HG02763 (cell line): ENCODE results near the gene TMPRSS13.
"Not testable (repeated sequence)": the region's sequence is repeated elsewhere in the genome, so short reads cannot be mapped to it uniquely, and the experiment has no call there.

Experiments used
- ATAC-seq: cut with Tn5 transposase; IDR thresholded peaks from one replicate; pipeline ENCODE4 v1.9.1; 2021; ENCODE audit warnings: mild to moderate bottlenecking, moderate library complexity; ENCODE audit not compliant: unreplicated experiment

TMPRSS13 gene

DNA sequence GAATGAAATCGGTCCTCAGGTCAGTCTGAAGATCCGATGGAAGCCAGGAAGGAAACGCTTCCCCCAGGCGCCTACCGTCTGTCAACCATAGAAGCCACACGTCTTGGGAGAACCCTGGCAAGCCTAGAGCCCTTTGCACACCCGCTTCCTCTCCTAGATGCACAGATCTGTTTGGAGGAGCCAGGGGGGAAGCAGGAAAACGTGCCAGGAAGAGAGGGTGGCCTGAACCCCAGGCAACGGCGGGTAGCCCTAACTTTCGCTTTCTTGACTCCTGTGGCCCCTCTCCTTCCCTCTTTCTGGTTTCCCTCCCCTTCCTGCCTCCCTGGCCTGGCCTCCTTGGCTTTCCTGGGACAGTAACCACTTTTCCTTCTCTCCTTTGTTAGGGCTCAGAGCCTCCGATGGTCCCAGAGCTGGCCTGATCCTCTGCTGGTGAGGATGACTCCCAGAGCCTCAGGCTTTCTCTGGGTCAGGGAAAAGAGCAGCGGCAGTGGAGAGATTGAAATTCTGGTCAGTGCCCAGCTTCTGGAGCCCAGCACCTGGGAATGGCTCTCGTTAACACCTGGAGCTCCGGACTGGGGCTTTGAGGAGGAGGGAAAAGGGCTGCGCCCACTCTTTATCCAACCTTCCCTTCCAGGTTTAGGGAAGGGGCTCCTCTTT, 54.8 kb downstream of the TMPRSS13 start:
- no peak for ATAC-seq

DNA sequence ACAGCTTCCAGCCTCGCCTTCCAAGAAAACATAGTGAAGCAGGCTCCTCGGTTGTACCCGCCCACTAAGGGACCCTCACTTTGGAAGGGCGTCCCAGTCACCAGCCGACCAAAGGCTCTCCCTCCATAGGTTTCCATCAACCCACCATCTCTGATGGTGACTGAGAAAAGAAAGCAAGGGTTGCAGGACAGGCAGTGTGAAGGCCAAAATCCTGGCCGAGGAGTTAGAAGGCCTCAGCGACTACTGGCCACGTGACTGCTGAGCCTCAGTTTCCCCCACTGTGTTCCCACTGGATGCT, 55.4 kb downstream of the TMPRSS13 start:
- no peak for ATAC-seq

- no peak for ATAC-seq
Observed at GRCh38 chr11:117872975-117873827, 56.0 kb downstream of the TMPRSS13 start.

GRCh38 chr11:117872420-117872961, 56.7 kb downstream of the TMPRSS13 start:
- no peak for ATAC-seq

GRCh38 chr11:117871784-117872183, 57.4 kb downstream of the TMPRSS13 start:
- ATAC-seq: no peak

GRCh38 chr11:117871160-117871559, 58.0 kb downstream of the TMPRSS13 start:
- ATAC-seq: no peak

DNA sequence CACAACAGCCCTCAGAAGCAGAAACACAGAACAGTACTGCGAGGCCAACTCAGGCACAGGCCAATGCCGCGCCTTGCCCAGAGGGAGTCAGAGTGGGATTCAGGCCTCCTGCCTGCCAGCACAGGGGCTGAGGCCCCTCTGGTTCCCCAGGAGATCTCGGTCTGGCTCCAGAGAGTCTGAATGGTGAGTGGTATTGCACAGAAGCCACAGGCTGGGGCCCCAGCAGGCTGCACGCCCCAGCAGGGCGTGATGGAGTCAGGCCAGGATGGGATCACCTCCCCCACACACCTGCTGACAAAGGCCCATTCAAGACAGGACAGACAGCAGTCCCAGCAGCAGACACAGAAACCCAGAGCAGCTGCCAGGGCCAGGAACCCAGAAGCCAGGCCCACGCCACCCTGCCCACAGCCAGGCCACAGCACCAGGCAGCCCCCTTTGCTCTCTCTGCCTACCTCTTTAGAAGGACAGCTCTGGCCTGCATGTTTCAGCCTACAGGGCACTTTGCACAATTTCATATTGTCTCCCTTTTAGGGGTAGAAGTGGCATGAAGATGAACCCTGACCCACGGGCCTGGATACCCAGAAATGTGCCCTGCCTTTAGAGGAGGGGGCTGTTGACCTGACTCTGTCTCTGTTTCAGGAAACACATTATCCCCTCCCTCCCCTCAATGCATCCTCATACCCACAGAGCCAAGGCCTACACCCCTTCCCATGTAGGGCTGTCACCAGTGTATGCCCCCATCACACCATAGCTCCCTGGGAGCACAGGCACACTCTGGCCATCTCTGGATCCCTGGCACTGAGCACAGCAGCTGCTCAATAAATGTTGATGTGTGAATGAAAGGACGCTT, 58.9 kb downstream of the TMPRSS13 start:
- ATAC-seq: no peak

GRCh38 chr11:117869604-117870003, 59.6 kb downstream of the TMPRSS13 start:
- no peak for ATAC-seq

DNA sequence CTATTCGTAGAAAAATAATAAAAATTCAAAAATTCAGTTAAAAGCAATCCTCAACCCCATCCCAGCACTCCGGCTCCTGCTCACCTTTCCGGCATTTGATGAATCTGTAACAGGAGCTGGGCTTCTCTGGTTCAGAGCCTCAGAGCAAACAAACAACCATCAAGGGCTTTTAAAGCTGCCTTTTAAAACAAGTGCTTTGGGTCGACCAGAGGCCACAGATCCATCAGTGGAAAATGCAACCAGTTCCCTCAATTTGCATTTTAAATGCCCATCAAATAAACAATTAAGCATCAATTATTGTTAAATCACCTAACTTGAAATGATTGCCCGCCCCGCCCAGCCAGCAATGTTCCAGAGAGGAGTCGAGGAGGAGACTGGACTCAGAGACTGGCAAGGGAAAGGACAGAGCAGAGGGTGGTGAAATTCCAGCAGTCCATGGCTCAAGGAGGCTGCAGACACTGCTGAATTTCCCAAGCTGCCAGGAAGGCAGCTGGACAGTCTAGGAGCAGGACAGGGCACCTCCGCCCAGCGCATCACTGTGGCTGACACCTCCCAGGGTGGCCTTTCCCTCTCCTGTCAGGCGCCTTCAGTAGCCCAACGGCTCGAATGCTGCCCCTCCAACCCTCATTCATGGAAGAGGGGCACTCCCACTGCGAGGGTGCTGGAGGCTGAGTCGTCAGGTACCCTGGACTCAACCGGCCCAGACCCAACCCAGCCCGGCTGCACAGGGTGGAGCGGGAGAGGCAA, 60.2 kb downstream of the TMPRSS13 start:
- no peak for ATAC-seq

- no peak for ATAC-seq
Observed at GRCh38 chr11:117868088-117868487, 61.1 kb downstream of the TMPRSS13 start.

GRCh38 chr11:117866526-117866925, 62.7 kb downstream of the TMPRSS13 start:
- ATAC-seq: no peak

DNA sequence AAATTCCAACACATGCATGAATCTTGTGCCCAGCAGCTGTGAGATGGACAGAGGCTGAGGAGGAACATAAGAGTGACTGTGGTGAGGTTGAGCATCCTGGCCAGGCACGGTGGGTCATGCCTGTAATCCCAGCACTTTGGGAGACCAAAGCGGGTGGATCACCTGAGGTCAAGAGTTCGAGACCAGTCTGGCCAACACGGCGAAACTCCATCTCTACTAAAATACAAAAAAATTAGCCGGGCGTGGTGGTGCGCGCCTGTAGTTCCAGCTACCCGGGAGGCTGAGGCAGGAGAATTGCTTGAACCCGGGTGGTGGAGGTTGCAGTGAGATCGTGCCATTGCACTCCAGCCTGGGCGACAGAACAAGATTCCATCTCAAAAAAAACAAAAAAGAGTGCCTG, 63.7 kb downstream of the TMPRSS13 start:
- ATAC-seq: not testable (repeated sequence)

DNA sequence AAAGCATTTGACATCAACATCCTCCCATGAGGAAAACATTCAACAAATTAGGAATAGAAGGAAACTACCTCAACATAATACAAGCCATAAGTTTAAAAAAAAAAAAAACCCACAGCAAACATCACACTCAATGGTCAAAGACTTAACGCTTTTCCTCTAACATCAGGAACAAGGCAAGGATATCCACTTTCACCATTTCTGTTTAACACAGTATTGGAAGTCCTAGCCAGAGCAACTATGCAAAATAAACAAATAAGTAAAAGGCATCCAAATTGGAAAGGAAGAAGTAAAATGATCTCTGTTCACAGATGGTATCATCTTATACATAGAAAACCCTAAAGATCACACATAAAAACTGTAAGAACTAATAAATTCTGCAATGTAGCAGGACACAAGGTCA, 65.8 kb downstream of the TMPRSS13 start:
- no peak for ATAC-seq

DNA sequence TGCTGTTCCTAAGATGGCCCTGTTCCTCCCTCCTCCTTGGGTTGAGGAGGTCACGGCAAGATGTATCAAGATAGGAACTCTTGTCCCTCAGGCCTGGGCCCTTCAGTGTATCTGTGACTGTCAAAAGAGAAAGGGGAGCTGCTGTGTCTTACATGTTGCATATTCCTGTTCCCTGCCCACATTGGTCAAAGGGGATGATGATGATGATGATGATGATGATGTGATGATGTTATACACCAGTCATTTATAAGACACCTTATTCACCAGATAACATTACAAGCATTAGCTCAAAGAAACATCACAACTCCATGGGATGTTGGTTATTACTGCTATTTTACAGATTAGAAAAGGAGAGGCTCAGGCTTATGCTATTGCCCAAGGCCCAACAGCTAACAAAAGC, 66.4 kb downstream of the TMPRSS13 start:
- no peak for ATAC-seq

DNA sequence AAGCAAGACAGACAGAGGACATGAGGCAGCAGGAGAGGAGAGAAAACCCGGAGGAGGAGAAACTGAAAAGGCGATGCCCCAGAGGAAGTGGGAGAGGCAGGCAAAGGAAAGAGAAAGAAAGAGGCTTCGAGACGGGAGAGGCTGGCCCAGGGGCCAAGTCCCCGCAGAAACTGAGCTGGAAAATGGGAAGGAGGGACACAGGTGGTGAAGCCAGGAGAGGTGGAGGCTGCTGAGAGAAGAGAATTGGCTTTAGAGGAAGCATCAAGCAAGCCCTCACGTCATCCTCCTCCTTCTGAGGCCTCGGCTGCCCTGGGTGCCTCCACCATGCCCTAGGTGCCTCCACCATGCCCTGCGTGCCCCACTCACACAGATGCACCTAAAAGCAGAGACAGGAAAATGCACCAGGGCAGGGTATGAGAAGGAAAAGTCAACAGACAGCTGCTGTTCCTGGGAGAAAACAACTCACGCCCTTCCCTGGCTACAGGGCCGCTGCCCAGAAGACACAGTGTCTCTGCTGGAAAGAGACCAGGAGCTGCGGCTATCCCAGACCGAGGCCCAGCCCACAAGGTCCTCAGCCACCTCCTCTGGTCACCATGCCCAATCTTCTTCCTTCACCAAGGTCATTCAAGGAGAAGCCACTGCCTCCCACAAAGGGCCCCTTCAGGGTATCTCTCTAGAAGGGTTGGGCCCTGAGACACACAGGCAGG, 67.0 kb downstream of the TMPRSS13 start:
- no peak for ATAC-seq

DNA sequence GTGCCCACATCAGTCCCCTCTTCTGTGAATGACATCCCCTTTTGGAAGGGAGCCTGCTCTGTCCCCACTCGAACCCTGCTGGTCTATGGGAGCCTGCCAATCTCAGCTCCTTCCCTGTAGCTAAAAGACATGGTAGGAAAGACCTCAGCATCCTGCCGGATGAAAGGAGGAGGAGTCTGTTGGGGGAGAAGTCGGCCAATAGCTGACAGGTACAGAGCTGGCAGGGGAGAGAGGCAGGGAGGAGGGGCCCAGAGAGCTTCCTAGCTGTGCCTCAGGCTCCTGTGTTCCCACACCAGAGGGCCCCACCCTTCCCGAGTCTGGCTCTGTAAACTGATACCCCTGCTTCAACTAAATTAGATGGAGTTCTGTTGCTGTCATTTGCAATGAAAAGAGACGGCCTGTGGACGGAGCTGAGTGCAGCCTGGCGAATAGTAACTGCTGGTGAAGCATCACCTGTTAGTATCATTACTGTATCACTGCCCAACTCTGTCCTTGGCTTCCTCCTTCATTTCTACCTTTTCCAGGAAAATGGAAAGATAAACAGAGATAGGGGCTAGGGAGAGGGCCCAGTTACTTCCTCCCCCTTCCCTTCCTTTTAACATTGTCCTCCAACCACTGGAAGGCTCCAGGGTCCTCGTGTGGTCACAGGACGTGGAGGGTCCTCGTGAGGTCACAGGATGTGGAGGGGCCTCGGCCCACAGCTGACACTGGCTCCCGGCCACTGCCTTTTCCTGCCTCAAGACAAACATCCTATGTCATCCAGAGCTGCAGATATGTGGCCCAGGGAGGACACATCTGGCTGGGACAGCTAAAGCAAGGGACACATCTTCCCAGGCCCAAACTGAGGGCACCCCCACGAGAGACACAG, 67.8 kb downstream of the TMPRSS13 start:
- no peak for ATAC-seq

GRCh38 chr11:117860139-117860538, 69.1 kb downstream of the TMPRSS13 start:
- ATAC-seq: no peak

DNA sequence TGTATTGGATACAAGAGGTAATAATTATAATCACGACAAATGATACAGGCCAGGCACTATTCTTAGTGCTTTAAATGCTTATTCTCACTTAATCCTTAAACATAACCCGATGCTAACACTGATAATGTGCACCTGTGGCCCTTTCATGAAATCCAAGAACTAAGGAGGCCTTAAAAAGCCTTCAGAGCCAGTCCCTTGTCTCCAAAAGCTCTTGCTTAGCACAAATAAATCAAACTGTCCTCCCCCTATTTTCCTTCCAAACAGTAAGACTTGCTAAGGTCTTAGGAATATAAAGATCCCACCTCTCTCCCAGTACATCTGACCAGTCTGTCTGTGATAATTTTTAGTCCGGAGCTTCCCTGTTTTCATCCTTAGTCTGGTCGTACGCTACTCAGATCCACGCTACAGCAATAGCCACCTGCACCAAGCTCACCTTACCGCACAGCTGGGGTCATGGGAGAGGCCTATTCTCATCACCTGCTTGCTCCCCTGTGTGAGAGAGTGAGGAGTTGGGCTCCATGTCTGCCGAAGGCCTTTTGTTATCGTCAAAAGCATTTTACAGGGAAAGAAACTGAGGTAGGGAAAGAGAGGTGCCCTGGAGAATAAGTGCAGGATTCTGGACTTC, 69.6 kb downstream of the TMPRSS13 start:
- no peak for ATAC-seq

DNA sequence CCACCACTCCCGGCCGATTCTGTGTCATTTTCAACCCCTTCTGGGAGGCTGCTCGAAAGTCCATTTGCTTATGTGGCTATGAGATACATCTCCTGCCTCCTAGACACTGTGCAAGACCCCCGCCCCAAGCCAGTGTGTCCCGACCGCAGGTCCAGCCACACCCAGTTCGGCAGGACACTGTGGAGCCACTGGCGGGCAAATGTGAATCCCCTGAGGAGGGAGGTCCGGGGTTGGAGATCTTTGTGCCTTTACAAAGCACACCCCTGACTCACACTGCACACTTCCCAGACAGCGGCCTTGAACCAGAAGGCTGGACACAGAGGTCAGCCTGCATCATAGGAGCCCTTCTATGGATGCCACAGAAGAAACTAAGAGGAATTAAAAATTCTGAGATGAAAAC, 70.1 kb downstream of the TMPRSS13 start:
- no peak for ATAC-seq
